ENCODE measurements around the gene LYZL2.
"Not testable (repeated sequence)": the region's sequence is repeated elsewhere in the genome, so short reads cannot be mapped to it uniquely, and the experiment has no call there.

The LYZL2 gene

GRCh38 chr10:30629653-30630052, at the start of gene LYZL2:
Gene LYZL2 (minus strand): TSS chr10:30629753. CDS start chr10:30626915, 2,838 bp downstream.
- DNase-seq, result no peak

- not testable (repeated sequence) for DNase-seq
Observed at GRCh38 chr10:30677616-30678015, 48.1 kb upstream of the LYZL2 start.

GRCh38 chr10:30677146-30677545, 47.6 kb upstream of the LYZL2 start:
- DNase-seq, result not testable (repeated sequence)

- DNase-seq, result no peak
Observed at GRCh38 chr10:30675791-30676718, 46.5 kb upstream of the LYZL2 start.

GRCh38 chr10:30674796-30675195, 45.2 kb upstream of the LYZL2 start:
- no peak for DNase-seq

- DNase-seq, result not testable (repeated sequence)
Observed at GRCh38 chr10:30673262-30673661, 43.7 kb upstream of the LYZL2 start.

GRCh38 chr10:30672338-30672737, 42.8 kb upstream of the LYZL2 start:
- DNase-seq, result not testable (repeated sequence)

- peak; percentile 9 for DNase-seq
Observed at GRCh38 chr10:30671026-30671616, 41.6 kb upstream of the LYZL2 start.

GRCh38 chr10:30667982-30668381, 38.4 kb upstream of the LYZL2 start:
- DNase-seq, result not testable (repeated sequence)

- DNase-seq, result not testable (repeated sequence)
Observed at GRCh38 chr10:30663403-30663802, 33.9 kb upstream of the LYZL2 start.

GRCh38 chr10:30662814-30663213, 33.3 kb upstream of the LYZL2 start:
- DNase-seq, result no peak

GRCh38 chr10:30660314-30660713, 30.8 kb upstream of the LYZL2 start:
- not testable (repeated sequence) for DNase-seq

- DNase-seq, result no peak
Observed at GRCh38 chr10:30656233-30656632, 26.7 kb upstream of the LYZL2 start.

- not testable (repeated sequence) for DNase-seq
Observed at GRCh38 chr10:30655001-30655400, 25.4 kb upstream of the LYZL2 start.

GRCh38 chr10:30651470-30652397, 22.2 kb upstream of the LYZL2 start:
- DNase-seq, result not testable (repeated sequence)

- no peak for DNase-seq
Observed at GRCh38 chr10:30647089-30647488, 17.5 kb upstream of the LYZL2 start.

GRCh38 chr10:30645340-30645827, 15.8 kb upstream of the LYZL2 start:
- peak; percentile 4 for DNase-seq

- DNase-seq, result not testable (repeated sequence)
Observed at GRCh38 chr10:30644408-30644861, 14.9 kb upstream of the LYZL2 start.

- DNase-seq, result not testable (repeated sequence)
Observed at GRCh38 chr10:30643557-30644199, 14.1 kb upstream of the LYZL2 start.

- not testable (repeated sequence) for DNase-seq
Observed at GRCh38 chr10:30642856-30643255, 13.3 kb upstream of the LYZL2 start.

GRCh38 chr10:30639946-30640786, 10.6 kb upstream of the LYZL2 start:
- DNase-seq, result no peak

All from DMS 273 treated with DMSO at 0.1 percent for 48 hours (cell line).